ENCODE data around the gene LRP1. TPM values are rescaled to one million over a fixed set of nuclear protein-coding genes. Genes with fewer than 3 reads are reported as not detected.

The LRP1 gene
- total RNA-seq, 2 donors from 2014 or later = 53.5 to 198 TPM

- no peaks in the 10 kb centered on the region for H3K36me3 ChIP-seq
- no peak for DNase-seq (ENCODE audit: low spot score)
- peak overlapping the region; percentile 60 to 83 for H3K4me3 ChIP-seq
- intact Hi-C loops (cut with DNase I) = loop anchor here (1.0 kb wide), 1 partner anchor 23 kb away; no protein-coding TSS in a partner anchor
- under 1% methylated on average over 33 of the region's 35 CpGs for WGBS
- H3K27ac ChIP-seq = peak overlapping the region; percentile 94 to 99
- no peaks in the 10 kb centered on the region for H3K27me3 ChIP-seq (replicated peaks; ENCODE audit: insufficient read depth)
- H3K9me3 ChIP-seq = no peaks in the 10 kb centered on the region
- no peak for TF ChIP-seq POLR2AphosphoS5 (IDR thresholded peaks at IDR 0.05)
- TF ChIP-seq POLR2A (IDR thresholded peaks at IDR 0.05) = no peak
- no peak for TF ChIP-seq CTCF (IDR thresholded peaks at IDR 0.05)
- no peaks in the 10 kb centered on the region for H3K4me1 ChIP-seq (replicated peaks)
Observed at GRCh38 chr12:57128519-57129247, 400 bp downstream of the LRP1 start.

- no peak for DNase-seq (ENCODE audit: low spot score)
- H3K4me1 ChIP-seq (replicated peaks) = no peaks in the 10 kb centered on the region
- H3K9me3 ChIP-seq = no peaks in the 10 kb centered on the region
- no peaks in the 10 kb centered on the region for H3K36me3 ChIP-seq
- intact Hi-C loops (cut with DNase I) = loop anchor here (1.0 kb wide), 1 partner anchor 22 kb away; no protein-coding TSS in a partner anchor
- peak overlapping the region; percentile 94 to 99 for H3K27ac ChIP-seq
- peak overlapping the region; percentile 60 to 83 for H3K4me3 ChIP-seq
- no peak for TF ChIP-seq POLR2AphosphoS5 (IDR thresholded peaks at IDR 0.05)
- TF ChIP-seq CTCF (IDR thresholded peaks at IDR 0.05) = no peak
- TF ChIP-seq POLR2A (IDR thresholded peaks at IDR 0.05) = no peak
- H3K27me3 ChIP-seq (replicated peaks; ENCODE audit: insufficient read depth) = no peaks in the 10 kb centered on the region
- WGBS = 7% methylated on average over 12 of the region's 12 CpGs
Observed at GRCh38 chr12:57129321-57129842, 1.1 kb downstream of the LRP1 start.

GRCh38 chr12:57129889-57130288 is 1.6 kb downstream of the LRP1 start:
- DNase-seq (ENCODE audit: low spot score) = no peak
- Histone ChIP-seq H3K27me3 (replicated peaks; ENCODE audit: insufficient read depth) (no peaks in the 10 kb centered on the region), H3K4me1 (replicated peaks) (no peaks in the 10 kb centered on the region), H3K36me3 (no peaks in the 10 kb centered on the region), H3K9me3 (no peaks in the 10 kb centered on the region), H3K27ac (peak overlapping the region; percentile 94 to 99), H3K4me3 (peak overlapping the region; percentile 60 to 83)
- intact Hi-C loops (cut with DNase I) = loop anchor here (1.0 kb wide), 1 partner anchor 21 kb away; no protein-coding TSS in a partner anchor
- TF ChIP-seq POLR2A (IDR thresholded peaks at IDR 0.05) (no peak), CTCF (IDR thresholded peaks at IDR 0.05) (no peak), POLR2AphosphoS5 (IDR thresholded peaks at IDR 0.05) (no peak)

- H3K36me3 ChIP-seq = no peaks in the 10 kb centered on the region
- no peaks in the 10 kb centered on the region for H3K9me3 ChIP-seq
- no peaks in the 10 kb centered on the region for H3K27me3 ChIP-seq (replicated peaks; ENCODE audit: insufficient read depth)
- no peaks in the 10 kb centered on the region for H3K4me1 ChIP-seq (replicated peaks)
- H3K27ac ChIP-seq = peak overlapping the region; percentile 30 to 99
- no peak for DNase-seq (ENCODE audit: low spot score)
- 59% methylated on average over 2 of the region's 2 CpGs for WGBS
- intact Hi-C loops (cut with DNase I) = no loop called here
- no peak for TF ChIP-seq CTCF (IDR thresholded peaks at IDR 0.05)
- TF ChIP-seq POLR2AphosphoS5 (IDR thresholded peaks at IDR 0.05) = no peak
- TF ChIP-seq POLR2A (IDR thresholded peaks at IDR 0.05) = no peak
- no peak overlapping the region for H3K4me3 ChIP-seq
Observed at GRCh38 chr12:57130941-57131340, 2.7 kb downstream of the LRP1 start.

Measured in prostate gland (tissue), 2 donors.